ENCODE results near the gene CNN2.

CNN2 gene

DNA sequence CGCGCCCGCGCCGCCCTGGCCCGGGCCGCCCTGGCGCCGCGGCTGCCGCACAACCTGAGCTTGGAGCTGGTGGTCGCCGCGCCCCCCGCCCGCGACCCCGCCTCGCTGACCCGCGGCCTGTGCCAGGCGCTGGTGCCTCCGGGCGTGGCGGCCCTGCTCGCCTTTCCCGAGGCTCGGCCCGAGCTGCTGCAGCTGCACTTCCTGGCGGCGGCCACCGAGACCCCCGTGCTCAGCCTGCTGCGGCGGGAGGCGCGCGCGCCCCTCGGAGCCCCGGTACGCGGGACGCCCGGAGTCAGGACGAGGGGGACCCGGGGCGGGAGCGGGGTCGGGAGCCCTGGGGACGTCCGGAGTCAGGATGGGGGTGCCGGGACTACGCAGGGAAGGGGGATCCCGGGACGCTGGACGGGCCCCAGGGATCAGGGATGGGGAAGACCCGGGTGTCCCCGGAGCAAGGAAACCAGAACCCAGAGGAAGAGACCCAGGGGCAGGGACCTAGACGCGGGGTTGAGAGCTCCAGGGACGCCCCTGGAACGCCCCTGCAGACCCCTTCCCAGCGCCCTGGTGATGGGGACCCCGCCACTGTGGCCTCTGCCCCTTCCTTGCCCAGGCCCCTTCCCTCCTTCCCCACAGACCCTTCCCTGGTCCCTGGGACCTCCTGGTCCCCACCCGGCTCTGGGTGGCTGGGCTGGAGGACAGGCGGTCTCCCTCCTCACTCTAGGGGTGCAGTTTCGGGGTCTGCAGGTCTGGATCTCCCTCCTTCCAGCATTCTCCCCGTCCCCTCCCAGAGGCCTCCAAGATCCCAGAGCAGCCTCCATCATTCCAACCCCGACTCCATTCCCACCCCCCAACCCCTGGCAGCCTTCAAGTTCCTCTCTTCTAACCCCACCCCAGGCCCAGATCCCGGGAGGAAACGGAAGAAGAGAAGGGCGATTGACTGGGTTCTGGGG is 25.5 kb upstream of the CNN2 start:
- H3K9me3 ChIP-seq (ENCODE audit: low read depth, low read length): no peaks in the 10 kb centered on the region
- no peak for DNase-seq (ENCODE audit: low read depth, low spot score)
- H3K9ac ChIP-seq (ENCODE audit: insufficient read length): no peak overlapping the region
- H3K36me3 ChIP-seq (ENCODE audit: insufficient read depth, low read length): no peaks in the 10 kb centered on the region
- H3K4me3 ChIP-seq: no peak overlapping the region
- no peak overlapping the region for H3K27ac ChIP-seq
- TF ChIP-seq EZH2 (IDR thresholded peaks at IDR 0.05): no peak
- TF ChIP-seq FOXP2 (optimal IDR thresholded peaks at IDR 0.05; ENCODE audit: control extremely low read depth, extremely low read length, insufficient read depth): no peak
- no peak for TF ChIP-seq POLR2AphosphoS5 (IDR thresholded peaks at IDR 0.05; ENCODE audit: borderline replicate concordance, low read depth, low read length)

DNA sequence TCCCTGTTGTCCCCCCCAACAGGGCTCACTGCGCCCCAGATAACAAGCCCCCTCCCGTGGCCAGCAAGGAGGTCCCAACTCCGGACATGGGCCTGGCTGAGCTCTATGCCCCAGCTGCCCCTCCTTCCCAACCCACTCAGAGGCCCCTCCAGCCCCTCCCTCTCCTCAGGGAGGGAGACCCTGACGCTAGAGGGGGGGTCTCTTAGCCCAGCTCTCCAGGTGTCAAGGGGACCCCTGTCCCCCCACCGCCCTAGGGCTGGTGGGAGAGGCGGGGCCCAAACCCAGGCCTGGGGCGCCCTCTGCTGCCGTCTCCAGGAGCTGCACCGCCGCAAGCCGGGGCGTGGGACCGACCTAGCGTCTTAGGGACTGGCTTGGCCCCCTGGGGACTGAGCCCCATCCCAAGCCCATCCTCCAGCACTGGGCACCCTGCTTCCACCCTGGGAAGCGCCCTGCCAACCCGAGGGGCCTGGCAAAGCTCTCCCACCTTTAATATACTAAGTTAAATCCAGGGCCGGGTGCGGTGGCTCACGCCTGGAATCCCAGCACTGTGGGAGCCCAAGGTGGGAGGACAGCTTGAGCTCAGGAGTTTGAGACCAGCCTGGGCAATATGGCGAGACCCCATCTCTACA is 24.8 kb upstream of the CNN2 start:
- Histone ChIP-seq H3K27ac (no peak overlapping the region), H3K4me3 (no peak overlapping the region), H3K9ac (ENCODE audit: insufficient read length) (no peak overlapping the region), H3K36me3 (ENCODE audit: insufficient read depth, low read length) (no peaks in the 10 kb centered on the region), H3K9me3 (ENCODE audit: low read depth, low read length) (no peaks in the 10 kb centered on the region)
- TF ChIP-seq POLR2AphosphoS5 (IDR thresholded peaks at IDR 0.05; ENCODE audit: borderline replicate concordance, low read depth, low read length) (no peak), EZH2 (IDR thresholded peaks at IDR 0.05) (no peak), FOXP2 (optimal IDR thresholded peaks at IDR 0.05; ENCODE audit: control extremely low read depth, extremely low read length, insufficient read depth) (no peak)
- no peak for DNase-seq (ENCODE audit: low read depth, low spot score)

DNA sequence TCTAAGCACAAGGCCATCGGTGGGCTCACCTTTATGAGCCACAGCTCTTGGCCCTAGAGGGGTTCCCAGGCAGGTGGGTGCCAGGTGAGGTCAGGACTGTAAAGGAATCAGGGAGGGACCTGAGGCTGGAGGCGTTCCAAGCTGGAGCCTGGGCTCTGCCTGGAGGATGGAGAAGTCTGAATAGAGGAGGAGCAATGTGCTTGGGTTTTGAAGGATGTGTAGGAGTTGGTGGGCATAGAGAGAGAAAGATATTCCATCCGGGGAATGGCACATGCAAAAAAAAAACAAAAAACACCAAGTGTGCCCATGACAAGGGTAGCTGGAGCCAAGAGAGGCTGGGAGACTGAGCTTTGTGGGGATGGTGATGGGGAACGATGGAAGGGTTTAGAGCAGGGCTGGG is 23.8 kb upstream of the CNN2 start:
- Histone ChIP-seq H3K9me3 (ENCODE audit: low read depth, low read length) (no peaks in the 10 kb centered on the region), H3K9ac (ENCODE audit: insufficient read length) (no peak overlapping the region), H3K4me3 (no peak overlapping the region), H3K27ac (no peak overlapping the region), H3K36me3 (ENCODE audit: insufficient read depth, low read length) (no peaks in the 10 kb centered on the region)
- TF ChIP-seq POLR2AphosphoS5 (IDR thresholded peaks at IDR 0.05; ENCODE audit: borderline replicate concordance, low read depth, low read length): no peak
- TF ChIP-seq EZH2 (IDR thresholded peaks at IDR 0.05): no peak
- no peak for TF ChIP-seq FOXP2 (optimal IDR thresholded peaks at IDR 0.05; ENCODE audit: control extremely low read depth, extremely low read length, insufficient read depth)
- no peak for DNase-seq (ENCODE audit: low read depth, low spot score)

DNA sequence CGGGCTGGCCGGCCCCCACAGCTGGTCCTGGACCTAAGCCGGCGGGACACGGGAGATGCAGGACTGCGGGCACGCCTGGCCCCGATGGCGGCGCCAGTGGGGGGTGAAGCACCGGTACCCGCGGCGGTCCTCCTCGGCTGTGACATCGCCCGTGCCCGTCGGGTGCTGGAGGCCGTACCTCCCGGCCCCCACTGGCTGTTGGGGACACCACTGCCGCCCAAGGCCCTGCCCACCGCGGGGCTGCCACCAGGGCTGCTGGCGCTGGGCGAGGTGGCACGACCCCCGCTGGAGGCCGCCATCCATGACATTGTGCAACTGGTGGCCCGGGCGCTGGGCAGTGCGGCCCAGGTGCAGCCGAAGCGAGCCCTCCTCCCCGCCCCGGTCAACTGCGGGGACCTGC is 23.1 kb upstream of the CNN2 start:
- no peak for TF ChIP-seq FOXP2 (optimal IDR thresholded peaks at IDR 0.05; ENCODE audit: control extremely low read depth, extremely low read length, insufficient read depth)
- no peak for TF ChIP-seq EZH2 (IDR thresholded peaks at IDR 0.05)
- no peak for TF ChIP-seq POLR2AphosphoS5 (IDR thresholded peaks at IDR 0.05; ENCODE audit: borderline replicate concordance, low read depth, low read length)
- no peak overlapping the region for H3K9ac ChIP-seq (ENCODE audit: insufficient read length)
- H3K9me3 ChIP-seq (ENCODE audit: low read depth, low read length): no peaks in the 10 kb centered on the region
- H3K27ac ChIP-seq: no peak overlapping the region
- H3K36me3 ChIP-seq (ENCODE audit: insufficient read depth, low read length): no peaks in the 10 kb centered on the region
- DNase-seq (ENCODE audit: low read depth, low spot score): no peak
- no peak overlapping the region for H3K4me3 ChIP-seq

DNA sequence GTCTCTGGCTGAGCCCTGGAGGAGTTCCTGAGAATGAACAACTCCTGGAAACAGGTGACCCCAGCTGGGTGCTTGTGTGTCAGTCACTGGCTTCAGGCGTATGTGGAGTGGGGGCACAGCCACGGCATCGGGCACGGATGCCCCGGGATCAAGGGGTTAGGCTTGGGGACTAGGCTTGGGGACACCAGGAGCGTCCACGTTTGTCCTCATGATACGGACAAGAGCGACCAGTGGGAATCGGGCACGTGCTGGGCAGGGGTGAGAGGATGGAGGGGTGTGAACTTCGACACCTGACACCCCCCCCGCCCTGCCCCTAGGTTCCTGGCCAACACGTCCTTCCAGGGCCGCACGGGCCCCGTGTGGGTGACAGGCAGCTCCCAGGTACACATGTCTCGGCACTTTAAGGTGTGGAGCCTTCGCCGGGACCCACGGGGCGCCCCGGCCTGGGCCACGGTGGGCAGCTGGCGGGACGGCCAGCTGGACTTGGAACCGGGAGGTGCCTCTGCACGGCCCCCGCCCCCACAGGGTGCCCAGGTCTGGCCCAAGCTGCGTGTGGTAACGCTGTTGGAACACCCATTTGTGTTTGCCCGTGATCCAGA is 22.1 kb upstream of the CNN2 start:
- H3K9me3 ChIP-seq (ENCODE audit: low read depth, low read length): no peaks in the 10 kb centered on the region
- no peak for TF ChIP-seq EZH2 (IDR thresholded peaks at IDR 0.05)
- no peak overlapping the region for H3K4me3 ChIP-seq
- H3K27ac ChIP-seq: no peak overlapping the region
- no peak for DNase-seq (ENCODE audit: low read depth, low spot score)
- no peaks in the 10 kb centered on the region for H3K36me3 ChIP-seq (ENCODE audit: insufficient read depth, low read length)
- H3K9ac ChIP-seq (ENCODE audit: insufficient read length): no peak overlapping the region

DNA sequence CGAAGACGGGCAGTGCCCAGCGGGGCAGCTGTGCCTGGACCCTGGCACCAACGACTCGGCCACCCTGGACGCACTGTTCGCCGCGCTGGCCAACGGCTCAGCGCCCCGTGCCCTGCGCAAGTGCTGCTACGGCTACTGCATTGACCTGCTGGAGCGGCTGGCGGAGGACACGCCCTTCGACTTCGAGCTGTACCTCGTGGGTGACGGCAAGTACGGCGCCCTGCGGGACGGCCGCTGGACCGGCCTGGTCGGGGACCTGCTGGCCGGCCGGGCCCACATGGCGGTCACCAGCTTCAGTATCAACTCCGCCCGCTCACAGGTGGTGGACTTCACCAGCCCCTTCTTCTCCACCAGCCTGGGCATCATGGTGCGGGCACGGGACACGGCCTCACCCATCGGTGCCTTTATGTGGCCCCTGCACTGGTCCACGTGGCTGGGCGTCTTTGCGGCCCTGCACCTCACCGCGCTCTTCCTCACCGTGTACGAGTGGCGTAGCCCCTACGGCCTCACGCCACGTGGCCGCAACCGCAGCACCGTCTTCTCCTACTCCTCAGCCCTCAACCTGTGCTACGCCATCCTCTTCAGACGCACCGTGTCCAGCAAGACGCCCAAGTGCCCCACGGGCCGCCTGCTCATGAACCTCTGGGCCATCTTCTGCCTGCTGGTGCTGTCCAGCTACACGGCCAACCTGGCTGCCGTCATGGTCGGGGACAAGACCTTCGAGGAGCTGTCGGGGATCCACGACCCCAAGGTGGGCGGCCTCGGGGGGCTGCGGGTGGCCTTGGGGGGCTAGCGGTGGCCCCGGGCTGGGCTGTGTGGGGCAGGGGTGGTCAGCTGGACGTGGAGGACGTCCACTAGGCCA is 21.4 kb upstream of the CNN2 start:
- H3K9ac ChIP-seq (ENCODE audit: insufficient read length): no peak overlapping the region
- H3K27ac ChIP-seq: no peak overlapping the region
- H3K4me3 ChIP-seq: no peak overlapping the region
- TF ChIP-seq POLR2AphosphoS5 (IDR thresholded peaks at IDR 0.05; ENCODE audit: borderline replicate concordance, low read depth, low read length) (no peak), FOXP2 (optimal IDR thresholded peaks at IDR 0.05; ENCODE audit: control extremely low read depth, extremely low read length, insufficient read depth) (no peak), EZH2 (IDR thresholded peaks at IDR 0.05) (no peak)
- no peaks in the 10 kb centered on the region for H3K9me3 ChIP-seq (ENCODE audit: low read depth, low read length)
- no peaks in the 10 kb centered on the region; the same call in 1 of the 2 replicates for H3K36me3 ChIP-seq (ENCODE audit: insufficient read depth, low read length)
- DNase-seq (ENCODE audit: low read depth, low spot score): no peak

DNA sequence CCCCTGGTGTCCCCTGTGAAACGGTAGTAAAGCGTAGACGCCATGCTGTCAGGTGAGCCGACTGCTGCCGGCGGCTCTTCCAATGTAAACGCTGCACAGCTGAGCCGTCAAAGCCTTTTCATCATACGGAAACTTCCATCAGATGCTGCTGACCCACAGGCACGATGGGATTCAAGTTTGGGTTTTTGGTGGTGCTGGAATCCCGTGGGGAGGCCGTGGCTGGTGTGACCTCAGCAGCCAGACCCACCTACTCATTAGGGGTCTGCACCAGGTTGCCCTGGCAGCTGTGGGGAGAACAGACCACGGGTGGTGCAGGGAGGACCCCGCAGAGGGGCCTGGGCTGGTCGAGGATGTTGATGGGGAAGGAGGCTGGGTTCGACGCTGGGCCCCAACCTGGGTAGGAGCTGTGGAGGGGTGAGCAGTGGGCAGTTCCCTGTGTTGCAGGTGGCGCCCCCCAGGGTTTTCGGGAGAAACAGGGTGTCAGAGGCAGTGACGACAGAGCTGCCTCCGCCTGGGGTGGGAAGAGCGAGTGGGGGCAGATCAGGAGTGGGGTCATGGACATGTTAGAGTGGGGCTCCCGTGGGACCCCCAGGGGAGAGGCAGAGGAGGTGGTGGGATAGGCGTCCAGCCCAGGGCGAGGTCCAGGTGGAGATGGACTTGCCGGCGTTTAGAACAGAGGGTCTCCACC is 19.6 kb upstream of the CNN2 start:
- no peak for TF ChIP-seq POLR2AphosphoS5 (IDR thresholded peaks at IDR 0.05; ENCODE audit: borderline replicate concordance, low read depth, low read length)
- no peak for TF ChIP-seq EZH2 (IDR thresholded peaks at IDR 0.05)
- no peak for TF ChIP-seq FOXP2 (optimal IDR thresholded peaks at IDR 0.05; ENCODE audit: control extremely low read depth, extremely low read length, insufficient read depth)
- H3K9ac ChIP-seq (ENCODE audit: insufficient read length): no peak overlapping the region
- peaks cover 3% of the 10 kb centered on the region; the same call in 1 of the 2 replicates for H3K36me3 ChIP-seq (ENCODE audit: insufficient read depth, low read length)
- H3K27ac ChIP-seq: no peak overlapping the region
- no peak overlapping the region for H3K4me3 ChIP-seq
- no peaks in the 10 kb centered on the region for H3K9me3 ChIP-seq (ENCODE audit: low read depth, low read length)
- no peak for DNase-seq (ENCODE audit: low read depth, low spot score)
